22Rv1 (cell line): ENCODE measurements around the gene BCKDHA.

Experiments used
- CTCF ChIP-seq: fragments of 450-650 bp; IDR thresholded peaks from 2 replicates; pipeline ENCODE4 v1.5.1; 2017; ENCODE audit warnings: mild to moderate bottlenecking
- ZFX ChIP-seq: fragments of 450-650 bp; IDR thresholded peaks from 2 replicates; pipeline ENCODE4 v1.6.1; 2017; ENCODE audit warnings: antibody characterized with exemption, borderline replicate concordance

- TF ChIP-seq CTCF (no peak), ZFX (no peak)
Measured at GRCh38 chr19:41391618-41392017, 6.0 kb upstream of the BCKDHA start.
